Prostate gland (tissue), 2 donors: ENCODE data around the gene COMMD6.

Experiments
- CTCF ChIP-seq, 4 experiments: fragments of 200-600 bp in 2 of 4; fragments of 450-650 bp in 2 of 4; sonication (generic) in 2 of 4; IDR thresholded peaks; 1 replicate in 3 of 4; 2 replicates in 1 of 4; pipeline ENCODE4 v1.5.1; 2016 to 2019; ENCODE audit warnings: antibody characterized with exemption in 4 of 4, mild to moderate bottlenecking in 2 of 4, moderate library complexity in 2 of 4
- POLR2A ChIP-seq: fragments of 450-650 bp; IDR thresholded peaks from one replicate; pipeline ENCODE4 v1.6.1; 2016; ENCODE audit warnings: antibody characterized with exemption, mild to moderate bottlenecking
- POLR2AphosphoS5 ChIP-seq: sonication (generic); formaldehyde crosslinking; IDR thresholded peaks from one replicate; pipeline ENCODE4 v1.6.1; 2017; ENCODE audit warnings: antibody characterized with exemption

- TF ChIP-seq CTCF (IDR thresholded peaks at IDR 0.05) (no peak), POLR2A (no peak), POLR2AphosphoS5 (no peak)
Observed at GRCh38 chr13:75514080-75514995, 23.3 kb downstream of the COMMD6 start.
